Suppressor macrophage treated with lipopolysaccharide for 4 hours (primary cell): ENCODE measurements around the gene STYXL1.

Source experiments
- DNase-seq: peaks from one replicate; pipeline ENCODE4 v3.0.0-alpha.2; 2020

Gene STYXL1

GRCh38 chr7:75971961-75972763, 75.6 kb downstream of the STYXL1 start:
- peak; percentile 53 for DNase-seq

- DNase-seq, result no peak
Measured at GRCh38 chr7:75971309-75971960, 76.4 kb downstream of the STYXL1 start.

DNA sequence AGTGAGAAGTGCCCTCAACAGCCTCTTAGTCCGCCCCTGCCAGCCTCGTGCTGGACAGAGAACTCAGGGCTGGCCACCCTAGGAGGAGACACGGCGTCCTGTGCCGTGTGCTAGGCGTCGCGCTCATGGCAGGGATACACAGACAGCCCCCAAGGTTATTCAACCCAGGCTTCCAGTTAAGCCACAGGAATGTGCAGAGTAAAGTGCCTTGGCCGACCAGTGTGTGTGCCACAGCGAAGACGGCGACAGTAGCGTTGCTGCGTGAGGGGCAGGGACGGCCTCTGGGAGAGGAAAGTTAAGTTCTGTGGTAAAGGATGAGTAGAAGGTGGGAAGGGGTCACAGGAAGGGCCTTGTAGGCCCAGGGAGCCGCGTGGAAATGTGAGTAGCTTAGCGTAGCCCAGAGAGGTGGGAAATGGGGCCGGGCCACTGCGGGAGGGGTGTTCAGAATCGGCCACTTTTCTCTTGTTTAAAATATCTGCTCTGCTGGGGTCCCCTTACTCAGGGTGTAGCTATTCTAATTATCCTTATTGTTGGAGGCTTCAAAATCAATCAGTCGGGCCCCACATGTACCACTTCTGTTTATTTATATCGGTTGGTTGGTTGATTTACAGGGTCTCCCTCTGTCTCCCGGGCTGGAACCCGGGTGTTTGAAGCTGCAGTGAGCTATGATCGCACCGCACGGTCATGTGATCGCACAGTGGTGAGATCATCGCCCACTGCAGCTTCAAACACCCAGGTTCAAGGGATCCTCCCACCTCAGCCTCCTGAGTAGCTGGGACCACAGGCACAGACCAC, 77.9 kb downstream of the STYXL1 start:
- DNase-seq, result no peak

DNA sequence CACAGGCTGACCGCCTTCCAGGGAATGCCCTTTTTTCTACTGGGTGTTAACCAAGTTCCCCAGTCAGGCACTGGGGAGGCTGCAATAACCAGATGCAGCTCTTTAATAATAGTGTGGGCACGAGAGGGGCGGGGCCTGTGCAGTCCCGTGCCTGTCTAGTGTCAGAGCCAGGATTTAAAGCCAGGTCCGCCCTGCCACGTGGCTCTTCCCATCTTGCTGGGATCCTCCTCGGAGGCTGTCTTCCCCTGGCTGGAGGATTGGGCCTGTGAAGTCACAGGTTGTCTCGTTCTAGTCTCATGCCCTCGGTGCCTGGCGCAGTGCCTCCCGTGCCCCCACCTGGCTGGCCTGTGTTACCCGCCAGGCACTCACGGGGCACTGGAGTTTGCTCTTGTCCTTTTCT, 78.6 kb downstream of the STYXL1 start:
- no peak for DNase-seq

DNA sequence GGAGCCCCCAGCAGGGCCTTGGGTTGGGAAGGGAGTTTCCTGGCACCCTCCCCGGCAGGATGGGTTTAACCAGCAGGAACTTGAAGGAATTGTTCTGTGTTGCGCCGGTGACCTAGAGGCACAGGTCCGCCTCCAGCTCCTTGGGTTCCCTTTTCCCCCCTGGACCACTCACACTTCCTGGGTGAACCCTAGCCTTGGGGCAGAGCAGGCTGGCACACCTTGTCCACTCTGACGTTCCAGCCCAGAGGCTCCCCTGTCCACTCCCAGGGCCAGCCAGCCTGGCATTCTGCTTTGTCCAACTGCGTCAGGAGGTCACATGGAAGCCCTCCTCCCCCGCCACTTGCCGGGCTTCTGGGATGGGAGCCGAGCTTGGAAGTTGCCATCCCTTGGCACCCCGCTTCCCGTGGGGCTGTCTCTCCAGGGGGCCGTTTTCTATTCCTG, 79.2 kb downstream of the STYXL1 start:
- DNase-seq, result no peak

DNA sequence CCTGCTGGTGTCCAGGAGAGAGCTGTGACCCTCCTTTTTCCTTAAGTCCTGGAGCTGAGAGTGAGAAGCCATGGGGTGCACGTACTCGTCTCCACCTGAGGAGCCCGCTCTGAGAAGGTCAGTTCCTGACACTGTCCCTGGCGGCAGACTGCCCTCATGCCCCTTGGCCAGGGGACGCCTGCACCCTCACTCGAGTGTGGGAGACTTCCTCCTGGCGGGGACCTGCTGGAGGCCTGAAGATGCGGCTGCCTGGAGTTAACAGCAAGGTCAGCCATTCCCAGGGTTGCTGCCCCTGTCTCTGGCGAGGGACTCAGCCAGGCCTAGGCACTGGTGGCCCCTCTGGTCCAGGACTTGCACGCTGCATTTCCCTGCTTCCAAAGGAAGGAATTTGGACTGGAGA, 79.8 kb downstream of the STYXL1 start:
- no peak for DNase-seq

DNA sequence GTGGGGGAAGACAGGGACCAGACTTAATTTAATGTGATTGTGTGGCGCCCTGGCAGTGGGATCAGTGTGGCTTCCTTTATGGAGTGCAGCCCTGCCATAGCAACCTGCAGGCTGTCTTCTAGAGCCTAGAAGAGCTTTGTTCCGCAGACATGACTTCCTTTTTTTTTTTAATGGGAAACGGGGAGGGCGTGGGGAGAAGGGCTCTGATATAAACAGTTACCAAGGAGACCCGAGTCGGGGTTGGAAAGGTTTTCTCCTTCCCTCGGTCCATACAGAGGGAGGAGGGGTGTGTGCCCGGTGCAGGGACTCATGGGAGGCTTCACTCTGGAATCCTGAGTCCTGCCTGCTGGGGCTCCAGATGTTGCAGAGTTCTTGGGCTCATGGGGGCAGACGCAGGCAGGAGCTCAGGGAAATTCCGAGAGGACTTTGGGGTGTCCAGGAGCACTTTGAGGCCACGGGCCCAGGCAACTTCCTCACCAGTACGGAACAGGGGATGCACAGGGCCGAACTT, 80.3 kb downstream of the STYXL1 start:
- peak; percentile 52 for DNase-seq

DNA sequence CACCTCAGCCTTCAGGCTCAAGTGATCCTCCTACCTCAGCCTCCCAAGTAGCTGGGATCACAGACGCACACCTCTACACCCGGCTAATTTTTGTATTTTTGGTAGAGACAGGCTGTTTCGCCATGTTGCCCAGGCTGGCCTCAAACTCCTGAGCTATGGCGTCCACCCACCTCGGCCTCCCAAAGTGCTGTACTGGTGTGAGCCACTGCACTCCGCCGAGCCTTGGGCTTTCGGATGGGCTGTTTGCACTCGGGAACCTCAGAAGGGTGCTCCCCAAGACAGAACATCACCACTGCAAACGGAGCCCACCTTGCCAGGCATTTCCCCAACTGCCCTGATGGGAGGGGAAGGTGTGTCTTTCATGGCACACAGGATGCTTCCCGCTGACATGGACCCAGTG, 80.7 kb downstream of the STYXL1 start:
- DNase-seq, result no peak

GRCh38 chr7:75966190-75966961, 81.4 kb downstream of the STYXL1 start:
- no peak for DNase-seq

DNA sequence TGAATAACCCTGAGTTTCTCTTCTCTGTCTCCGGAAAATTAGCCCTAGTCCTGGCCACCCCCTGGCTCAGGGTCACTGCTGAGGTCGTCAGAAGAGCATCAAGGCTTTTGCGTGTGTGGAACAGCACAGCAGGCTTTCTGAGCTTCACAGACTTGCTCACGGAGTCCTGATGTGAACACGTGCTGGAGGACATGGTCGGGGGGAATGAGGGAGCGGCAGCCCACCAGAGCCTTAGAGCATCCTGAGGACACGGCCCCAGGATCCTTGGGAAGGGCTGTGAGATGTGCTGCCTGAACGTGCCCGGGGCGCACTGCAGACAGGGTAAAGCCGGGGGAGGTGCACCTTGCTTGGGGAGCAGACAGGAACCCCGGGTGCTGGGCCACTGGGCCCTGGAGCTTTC, 82.2 kb downstream of the STYXL1 start:
- no peak for DNase-seq

- no peak for DNase-seq
Measured at GRCh38 chr7:75963381-75963995, 84.3 kb downstream of the STYXL1 start.

DNA sequence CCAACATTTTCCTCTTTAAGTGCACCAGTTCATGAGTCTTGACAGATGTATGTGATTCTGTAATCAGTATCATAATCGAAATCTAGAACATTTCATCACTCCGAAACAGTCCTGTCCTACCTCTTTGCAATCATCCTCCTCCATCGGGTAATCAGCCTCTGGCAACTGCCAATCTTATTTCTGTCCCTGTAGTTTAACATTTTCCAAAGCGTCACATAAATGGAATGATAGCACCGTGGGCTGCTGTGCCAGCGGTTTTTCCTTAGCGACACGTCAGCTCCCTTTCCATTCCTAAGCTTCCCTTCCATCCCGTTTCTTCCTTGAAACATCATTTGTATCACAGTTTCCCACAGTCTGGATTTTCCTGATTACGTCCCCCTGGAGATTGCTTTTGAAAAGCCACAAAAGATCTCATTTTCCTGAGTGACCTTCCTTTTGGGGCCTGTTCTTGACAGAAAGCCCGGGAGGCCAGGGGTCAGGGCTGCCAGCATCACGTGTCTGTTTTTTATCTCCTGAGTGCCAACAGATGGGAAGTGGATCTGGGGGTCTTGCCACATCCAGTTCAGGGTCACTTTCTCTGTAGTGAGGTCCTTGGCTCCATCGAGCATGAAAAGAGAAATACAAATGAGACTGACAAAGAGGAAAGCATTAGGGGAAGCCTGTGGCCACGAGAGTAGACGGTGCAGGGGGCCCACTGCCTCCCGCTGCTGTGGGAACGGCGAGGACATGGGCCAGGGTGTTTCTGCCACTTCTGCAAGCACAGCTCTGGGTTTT, 85.0 kb downstream of the STYXL1 start:
- no peak for DNase-seq

- no peak for DNase-seq
Measured at GRCh38 chr7:75961218-75961617, 86.6 kb downstream of the STYXL1 start.

DNA sequence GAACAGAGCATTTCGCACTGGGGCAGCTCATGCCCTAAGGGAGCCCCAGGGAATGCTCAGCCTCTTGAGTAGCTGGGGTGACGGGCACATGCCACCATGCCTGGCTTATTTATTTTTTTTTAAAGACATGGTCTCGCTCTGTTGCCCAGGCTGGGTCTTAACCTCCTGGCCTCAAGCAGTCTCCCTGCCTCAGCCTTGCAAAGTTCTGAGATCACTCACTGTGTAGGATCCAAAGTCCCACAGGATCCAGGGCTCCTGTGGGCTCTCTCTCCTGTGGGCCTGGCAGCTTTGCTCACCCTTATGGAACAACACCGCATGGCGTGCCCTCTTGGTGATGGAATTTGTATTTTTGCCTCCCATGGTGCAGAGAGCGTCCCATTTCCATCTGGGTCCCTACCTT, 87.4 kb downstream of the STYXL1 start:
- DNase-seq, result no peak

DNA sequence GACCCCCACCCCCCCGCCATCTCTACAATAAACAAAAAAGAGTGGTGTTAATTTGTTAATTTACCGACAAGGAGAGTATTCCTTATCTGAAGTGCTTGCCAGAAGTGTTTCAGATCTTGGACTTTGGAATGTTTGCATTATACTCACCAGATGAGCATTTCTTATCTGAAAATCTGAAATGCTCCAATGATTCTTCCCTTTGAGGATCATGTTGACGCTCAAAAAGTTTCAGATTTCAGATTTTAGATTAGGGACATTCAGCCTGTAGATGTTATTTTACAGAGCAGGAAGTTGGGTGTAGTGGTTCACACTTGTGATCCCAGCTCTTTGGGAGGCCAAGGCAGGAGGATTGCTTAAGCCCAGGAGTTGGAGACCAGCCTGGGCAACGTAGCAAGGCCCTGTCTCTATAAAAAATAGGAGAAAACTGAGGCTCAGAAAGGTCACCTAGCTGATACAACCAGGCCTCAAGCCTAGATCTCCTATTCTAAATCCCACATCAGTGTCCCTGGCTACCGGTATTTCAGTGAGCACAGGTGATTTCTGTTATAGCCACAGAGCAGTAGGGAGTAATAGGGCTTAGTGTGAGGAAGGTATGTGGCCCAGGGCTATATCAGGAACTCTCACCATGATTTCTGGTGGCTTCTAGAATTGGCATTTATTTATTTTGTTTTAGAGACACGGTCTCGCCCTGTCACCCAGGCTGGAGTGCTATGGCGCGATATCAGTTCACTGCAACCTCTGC, 88.8 kb downstream of the STYXL1 start:
- no peak for DNase-seq

DNA sequence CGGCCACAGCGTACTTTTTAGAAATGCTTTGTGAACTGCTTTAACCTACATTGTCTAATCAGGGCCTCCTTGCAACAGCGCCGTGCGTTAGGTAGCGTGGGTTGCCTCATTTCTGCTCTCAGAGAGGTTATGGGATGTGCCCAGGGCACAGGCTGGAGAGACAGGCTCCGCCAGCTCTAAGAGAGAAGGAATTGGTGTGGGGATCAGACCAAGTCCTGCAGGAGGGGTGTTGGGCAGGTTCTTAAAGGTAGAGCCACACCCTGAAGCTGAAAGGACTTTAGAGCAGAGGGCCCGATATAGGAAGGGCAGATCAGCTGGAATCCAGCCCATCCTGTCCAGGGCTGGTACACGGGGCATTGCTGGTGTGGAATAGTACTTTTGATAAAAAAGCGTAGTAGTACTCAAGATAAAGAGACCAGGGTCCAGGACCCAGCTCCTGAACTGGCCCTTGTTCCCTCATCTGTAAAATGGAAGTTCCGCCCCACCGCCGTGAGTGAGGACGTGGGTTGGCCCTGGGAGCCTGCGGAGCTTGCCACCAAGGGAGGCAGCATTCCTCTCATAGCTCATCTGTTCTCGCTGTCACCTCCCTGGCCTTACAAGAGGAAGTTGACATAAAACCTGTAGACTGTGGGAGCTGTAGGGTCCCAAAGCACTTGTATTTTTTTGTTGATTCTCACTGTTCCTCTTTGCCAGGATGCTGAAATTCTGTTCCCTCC, 90.6 kb downstream of the STYXL1 start:
- no peak for DNase-seq

DNA sequence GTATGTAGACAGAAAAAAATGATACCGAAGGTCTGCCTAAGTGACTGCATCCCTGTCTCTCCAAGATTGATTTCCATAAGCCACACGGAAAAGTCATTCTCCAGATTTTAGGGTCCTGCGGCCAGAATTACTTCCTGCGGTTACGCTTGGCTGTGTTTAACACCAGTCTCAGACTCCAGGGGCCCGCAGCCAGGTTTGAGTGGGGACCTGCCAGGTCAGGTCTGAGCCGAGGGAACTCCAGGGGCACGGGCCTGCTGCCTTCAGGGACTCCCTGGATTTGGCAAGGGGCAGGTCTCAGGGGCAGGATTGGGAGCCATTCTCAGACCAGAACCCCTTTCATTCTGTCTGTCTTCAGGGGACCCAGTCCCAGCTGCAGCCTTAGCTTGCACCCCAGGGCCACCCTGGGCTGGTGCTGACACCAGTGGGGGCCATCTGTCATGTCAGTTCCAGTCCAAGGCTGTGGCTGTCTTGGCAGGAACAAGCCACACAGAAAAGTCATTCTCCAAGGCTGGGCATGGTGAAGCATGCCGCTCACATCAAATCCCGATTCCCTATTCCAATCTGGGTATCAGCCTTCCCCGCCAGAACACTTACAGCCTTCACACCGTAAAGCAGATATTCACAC, 92.4 kb downstream of the STYXL1 start:
- no peak for DNase-seq

DNA sequence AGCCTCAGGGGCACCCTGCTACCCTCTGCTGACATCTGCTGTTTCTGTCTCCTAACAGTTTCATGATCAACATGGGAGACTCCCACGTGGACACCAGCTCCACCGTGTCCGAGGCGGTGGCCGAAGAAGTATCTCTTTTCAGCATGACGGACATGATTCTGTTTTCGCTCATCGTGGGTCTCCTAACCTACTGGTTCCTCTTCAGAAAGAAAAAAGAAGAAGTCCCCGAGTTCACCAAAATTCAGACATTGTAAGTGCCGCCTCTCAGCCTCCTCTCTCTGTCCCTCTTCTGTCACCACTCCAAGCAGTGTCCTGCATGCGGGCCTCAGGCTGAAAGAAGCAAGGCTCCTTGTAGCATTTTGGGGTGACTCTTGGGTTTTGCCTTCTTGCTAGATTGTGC, 93.9 kb downstream of the STYXL1 start:
- DNase-seq, result peak; percentile 81

DNA sequence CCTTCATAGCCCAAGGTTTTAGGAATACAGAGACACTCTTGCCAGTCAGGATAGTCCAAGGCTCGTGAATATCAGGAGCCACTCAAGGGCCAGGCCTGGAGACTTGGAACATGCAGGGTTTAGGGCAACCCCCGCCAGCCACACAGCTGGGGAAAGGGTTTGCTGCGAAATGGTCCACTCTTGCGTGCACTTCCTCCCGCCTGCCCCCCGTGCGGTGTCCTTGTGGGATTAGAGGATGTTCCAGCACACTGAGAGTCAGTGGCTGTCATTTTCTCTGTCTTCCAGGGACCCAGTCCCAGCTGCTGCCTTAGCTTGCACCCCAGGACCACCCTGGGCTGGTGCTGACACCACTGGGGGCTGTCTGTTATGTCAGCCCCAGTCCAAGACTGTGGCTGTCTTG, 94.4 kb downstream of the STYXL1 start:
- peak; percentile 9 for DNase-seq

GRCh38 chr7:75951506-75951905, 96.3 kb downstream of the STYXL1 start:
- DNase-seq, result peak; percentile 95
